Thoracic aorta (tissue), 2 donors: ENCODE results near the gene CHRM2. TPM values are rescaled to one million over a fixed set of nuclear protein-coding genes. Genes with fewer than 3 reads are reported as not detected.

Experiments used
- ATAC-seq: fragments of 150-250 bp; one replicate; pipeline ENCODE4 v1.8.0; 2017; ENCODE audit warnings: low read depth; ENCODE audit not compliant: insufficient number of reproducible peaks, low FRiP score
- DNase-seq: peaks from one replicate; pipeline ENCODE4 v3.0.0-alpha.2; 2020; ENCODE audit warnings: low spot score
- H3K27ac ChIP-seq, 2 donors: fragments of 200-600 bp; sonication (generic); 1 replicate in 1 of 2; 2 replicates in 1 of 2; pipeline ENCODE4 v1.5.1; 2016; ENCODE audit warnings: mild to moderate bottlenecking in 2 of 2, moderate library complexity in 2 of 2
- H3K27me3 ChIP-seq: fragments of 200-600 bp; sonication (generic); replicated peaks from 2 replicates; pipeline ENCODE4 v1.6.0; 2016; ENCODE audit warnings: mild to moderate bottlenecking; ENCODE audit not compliant: insufficient read depth
- H3K36me3 ChIP-seq: fragments of 200-600 bp; sonication (generic); one replicate; pipeline ENCODE4 v1.5.1; 2016
- H3K4me1 ChIP-seq, 2 donors: fragments of 200-600 bp; sonication (generic); 1 replicate in 1 of 2; 2 replicates in 1 of 2; pipeline versions ENCODE4 v1.5.1 to v1.6.0; 2016; ENCODE audit warnings: low read depth in 2 of 2, mild to moderate bottlenecking in 1 of 2; ENCODE audit not compliant: control insufficient read depth in 1 of 2
- H3K4me3 ChIP-seq: fragments of 200-600 bp; sonication (generic); 2 replicates; pipeline ENCODE4 v1.5.1; 2016; ENCODE audit warnings: mild to moderate bottlenecking
- H3K9me3 ChIP-seq: fragments of 200-600 bp; sonication (generic); 2 replicates; pipeline ENCODE4 v1.5.1; 2016
- CTCF ChIP-seq: fragments of 200-600 bp; sonication (generic); IDR thresholded peaks from one replicate; pipeline ENCODE4 v1.5.1; 2019; ENCODE audit warnings: antibody characterized with exemption
- total RNA-seq, 2 donors: library from RNA; depleted of rRNA; stranded (reverse); fragments of >200 nt; gene quantifications; one replicate each; pipeline versions ENCODE4 v1.1.0 to v1.2.3, GENCODE V29; 2016

The CHRM2 gene
- total RNA-seq, 2 donors from 2014 or later, result not detected

DNA sequence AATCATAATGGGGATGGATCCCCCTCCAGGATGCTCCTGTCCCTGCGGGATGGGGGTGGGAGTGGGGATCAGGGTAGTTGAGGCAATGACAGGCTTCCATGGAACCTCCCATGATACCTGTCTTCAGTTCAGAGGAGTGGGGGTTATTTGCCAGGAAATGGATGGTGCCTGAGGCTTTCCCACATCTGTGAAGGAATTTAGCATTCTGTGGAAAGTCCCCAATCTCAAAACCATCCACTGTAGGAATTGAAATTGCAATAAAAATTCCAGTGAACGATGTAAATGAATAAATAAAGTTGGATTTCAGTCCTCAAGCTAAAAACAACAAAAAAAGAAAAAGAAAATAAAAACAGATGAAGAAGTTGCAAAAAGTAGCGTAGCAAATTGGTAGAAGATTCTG is 81.9 kb downstream of the CHRM2 start:
- DNase-seq, result no peak
- TF ChIP-seq CTCF, result no peak
- ATAC-seq, result no peak
- Histone ChIP-seq H3K27ac (no peak overlapping the region), H3K36me3 (no peaks in the 10 kb centered on the region), H3K9me3 (no peaks in the 10 kb centered on the region), H3K27me3 (no peaks in the 10 kb centered on the region), H3K4me1 (no peaks in the 10 kb centered on the region), H3K4me3 (no peak overlapping the region)

DNA sequence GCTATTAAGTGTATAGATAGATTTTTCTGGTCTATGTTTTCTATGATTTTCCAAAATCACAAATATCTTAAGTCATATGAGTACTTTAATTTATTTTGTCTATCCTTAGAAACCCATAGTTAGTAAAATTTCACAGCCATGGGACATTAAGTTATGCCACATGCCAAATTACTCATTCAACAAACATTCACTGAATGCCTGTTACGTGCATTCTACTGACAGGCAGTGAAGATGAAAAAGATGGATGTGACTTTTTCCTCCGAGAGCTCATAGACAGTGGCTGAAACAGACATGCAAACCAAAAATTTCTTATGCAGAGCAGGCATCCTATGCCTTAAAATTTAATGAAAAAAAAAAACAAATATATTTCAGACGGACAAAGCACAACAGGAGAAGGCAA is 84.9 kb downstream of the CHRM2 start:
- ATAC-seq, result no peak
- no peak for TF ChIP-seq CTCF
- Histone ChIP-seq H3K27ac (no peak overlapping the region), H3K4me1 (no peaks in the 10 kb centered on the region), H3K36me3 (no peaks in the 10 kb centered on the region), H3K4me3 (no peak overlapping the region), H3K9me3 (no peaks in the 10 kb centered on the region), H3K27me3 (no peaks in the 10 kb centered on the region)
- DNase-seq, result no peak

GRCh38 chr7:136956232-136956631 is 87.8 kb downstream of the CHRM2 start:
- H3K27me3 ChIP-seq, result no peaks in the 10 kb centered on the region
- no peaks in the 10 kb centered on the region for H3K4me1 ChIP-seq
- no peak overlapping the region for H3K27ac ChIP-seq
- no peak overlapping the region for H3K4me3 ChIP-seq
- no peak for ATAC-seq
- TF ChIP-seq CTCF, result no peak
- no peaks in the 10 kb centered on the region for H3K9me3 ChIP-seq
- no peak for DNase-seq
- no peaks in the 10 kb centered on the region for H3K36me3 ChIP-seq

DNA sequence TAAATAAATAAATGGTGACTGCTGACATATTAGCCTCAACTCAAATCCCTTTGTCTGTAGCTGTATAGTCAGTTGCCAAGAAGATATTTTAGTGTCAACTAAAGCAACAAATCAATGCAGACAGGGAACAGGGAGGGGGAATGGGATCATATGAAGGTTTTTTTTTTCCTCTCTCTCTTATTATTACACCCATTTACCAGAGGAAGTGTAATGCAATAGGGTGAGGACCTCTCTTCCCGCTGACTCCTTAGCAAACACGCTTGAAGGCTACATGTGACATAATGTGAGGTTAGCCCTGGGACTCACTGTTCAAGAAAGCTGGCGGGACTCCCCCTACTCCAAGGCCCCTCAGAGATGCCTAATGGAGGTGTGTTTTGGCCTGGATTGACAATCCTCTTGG is 88.2 kb downstream of the CHRM2 start:
- ATAC-seq (no peak), DNase-seq (no peak)
- TF ChIP-seq CTCF, result no peak
- no peak overlapping the region for H3K4me3 ChIP-seq
- H3K27ac ChIP-seq, result no peak overlapping the region
- H3K27me3 ChIP-seq, result no peaks in the 10 kb centered on the region
- H3K4me1 ChIP-seq, result no peaks in the 10 kb centered on the region
- H3K36me3 ChIP-seq, result no peaks in the 10 kb centered on the region
- H3K9me3 ChIP-seq, result no peaks in the 10 kb centered on the region

- Histone ChIP-seq H3K9me3 (no peaks in the 10 kb centered on the region), H3K27me3 (no peaks in the 10 kb centered on the region), H3K4me1 (no peaks in the 10 kb centered on the region), H3K36me3 (no peaks in the 10 kb centered on the region), H3K4me3 (no peak overlapping the region), H3K27ac (no peak overlapping the region)
- DNase-seq (no peak), ATAC-seq (no peak)
- TF ChIP-seq CTCF, result no peak
Measured at GRCh38 chr7:136957391-136957790, 88.9 kb downstream of the CHRM2 start.
